ENCODE results near the gene VEZF1.

The VEZF1 gene

GRCh38 chr17:57931488-57932137, 56.4 kb downstream of the VEZF1 start:
- DNase-seq (ENCODE audit: extremely low read depth in 1 of 2, low read depth in 1 of 2), result no peak

- no peak for DNase-seq (ENCODE audit: extremely low read depth in 1 of 2, low read depth in 1 of 2)
These were observed 57.8 kb downstream of the VEZF1 start for GRCh38 chr17:57930239-57930638.

- DNase-seq (ENCODE audit: extremely low read depth in 1 of 2, low read depth in 1 of 2), result no peak
These were observed 58.7 kb downstream of the VEZF1 start for GRCh38 chr17:57929386-57929785.

- no peak for DNase-seq (ENCODE audit: extremely low read depth in 1 of 2, low read depth in 1 of 2)
These were observed 59.1 kb downstream of the VEZF1 start for GRCh38 chr17:57928928-57929327.

GRCh38 chr17:57927048-57927723, 60.9 kb downstream of the VEZF1 start:
- no peak for DNase-seq (ENCODE audit: extremely low read depth in 1 of 2, low read depth in 1 of 2)

GRCh38 chr17:57926723-57927047, 61.4 kb downstream of the VEZF1 start:
- DNase-seq (ENCODE audit: extremely low read depth in 1 of 2, low read depth in 1 of 2), result no peak

GRCh38 chr17:57925361-57925990, 62.6 kb downstream of the VEZF1 start:
- DNase-seq (ENCODE audit: extremely low read depth in 1 of 2, low read depth in 1 of 2), result no peak

- no peak for DNase-seq (ENCODE audit: extremely low read depth in 1 of 2, low read depth in 1 of 2)
These were observed 63.4 kb downstream of the VEZF1 start for GRCh38 chr17:57924677-57925076.
